Measurements from ENCODE around the gene BNC2.

GRCh38 chr9:16552252-16552651, 318.2 kb downstream of the BNC2 start:
- TF ChIP-seq CTCF (IDR thresholded peaks at IDR 0.05; ENCODE audit: insufficient read depth, low read depth, low read length) (no peak), EZH2 (IDR thresholded peaks at IDR 0.05; ENCODE audit: insufficient read depth, low read length) (no peak)

Measured in astrocyte (in vitro differentiated cells and primary cell).